T-cell (primary cell): Measurements from ENCODE around the gene NOS1. TPM values are rescaled to one million over a fixed set of nuclear protein-coding genes. Genes with fewer than 3 reads are reported as not detected.

Experiments used
- ATAC-seq, 4 experiments: fragments of 200-7000 bp in 3 of 4; fragments of 150-1000 bp in 1 of 4; cut with Tn5 transposase; replicated peaks in 1 of 4; 1 replicate in 3 of 4; 2 replicates in 1 of 4; pipeline ENCODE4 v1.10.0; 2021; ENCODE audit warnings: moderate library complexity in 3 of 4, mild to moderate bottlenecking in 2 of 4, moderate number of reproducible peaks in 1 of 4
- CTCF ChIA-PET, 2 donors: fragments of 300-600 bp; sonication (Branson Sonifier 250); formaldehyde crosslinking; loops; one replicate each; lab custom pipeline; 2022; ENCODE audit warnings: antibody characterized with exemption in 2 of 2; lab: Charles Lee
- POLR2A ChIA-PET, 2 donors: fragments of 300-600 bp; sonication (Branson Sonifier 250); formaldehyde crosslinking; loops; one replicate each; lab custom pipeline; 2022; ENCODE audit warnings: antibody characterized with exemption in 2 of 2; lab: Charles Lee
- DNase-seq, 35 experiments: peaks; one replicate each; pipeline versions ENCODE4 v3.0.0 to v3.0.0-alpha.2; 2013 to 2023
- H3K27ac ChIP-seq: one replicate; pipeline ENCODE4 v1.5.1; 2013; ENCODE audit warnings: low read length
- H3K27me3 ChIP-seq, 2 experiments: replicated peaks in 1 of 2; 1 replicate in 1 of 2; 2 replicates in 1 of 2; pipeline versions ENCODE4 v1.6.1 to v1.7.0; 2013; ENCODE audit warnings: low read length in 1 of 2, mixed read lengths in 1 of 2; ENCODE audit not compliant: control insufficient read depth in 2 of 2, insufficient read depth in 2 of 2; ENCODE audit errors: extremely low read depth in 1 of 2
- H3K36me3 ChIP-seq, 2 donors: 1 replicate in 1 of 2; 2 replicates in 1 of 2; pipeline versions ENCODE4 v1.6.1 to v1.7.0; 2013; ENCODE audit warnings: low read length in 1 of 2; ENCODE audit not compliant: control insufficient read depth in 2 of 2, insufficient read depth in 1 of 2; ENCODE audit errors: extremely low read depth in 1 of 2
- H3K4me1 ChIP-seq, 2 experiments: 1 replicate in 1 of 2; 2 replicates in 1 of 2; pipeline versions ENCODE4 v1.6.1 to v1.7.0; 2013; ENCODE audit warnings: low read length in 2 of 2, mixed read lengths in 1 of 2; ENCODE audit not compliant: insufficient read depth in 2 of 2, control insufficient read depth in 1 of 2; ENCODE audit errors: extremely low read depth in 1 of 2
- H3K4me3 ChIP-seq, 2 donors: 1 replicate in 1 of 2; 2 replicates in 1 of 2; pipeline versions ENCODE4 v1.5.1 to v1.7.0; 2013; ENCODE audit warnings: mild to moderate bottlenecking in 2 of 2, low read length in 1 of 2, moderate library complexity in 1 of 2; ENCODE audit not compliant: control insufficient read depth in 1 of 2; ENCODE audit errors: extremely low read depth in 1 of 2
- H3K9me3 ChIP-seq: 2 replicates; pipeline ENCODE4 v1.7.0; 2013
- H3K27ac Mint-ChIP-seq, 2 donors: one replicate each; pipeline ENCODE4 v1.8.0; 2020 to 2021; ENCODE audit warnings: mild to moderate bottlenecking in 2 of 2, mixed read lengths in 2 of 2
- H3K27me3 Mint-ChIP-seq, 2 donors: one replicate each; pipeline ENCODE4 v1.8.0; 2021 to 2022; ENCODE audit warnings: mixed read lengths in 2 of 2
- H3K36me3 Mint-ChIP-seq: one replicate; pipeline ENCODE4 v1.8.0; 2021; ENCODE audit warnings: mixed read lengths
- H3K4me1 Mint-ChIP-seq, 3 donors: one replicate each; pipeline ENCODE4 v1.8.0; 2020 to 2022; ENCODE audit warnings: mixed read lengths in 3 of 3, mild to moderate bottlenecking in 1 of 3
- H3K4me3 Mint-ChIP-seq, 3 donors: one replicate each; pipeline ENCODE4 v1.8.0; 2020 to 2022; ENCODE audit warnings: mild to moderate bottlenecking in 3 of 3, mixed read lengths in 3 of 3, moderate library complexity in 3 of 3
- H3K9me3 Mint-ChIP-seq, 3 donors: one replicate each; pipeline ENCODE4 v1.8.0; 2020 to 2022; ENCODE audit warnings: mixed read lengths in 3 of 3
- WGBS: methylation state at CpG from one replicate; pipeline ENCODE4 v1.1.5; 2013; ENCODE audit warnings: missing lambda C conversion rate; ENCODE audit not compliant: insufficient coverage; 5-methylcytosine and 5-hydroxymethylcytosine counted together
- total RNA-seq, 35 experiments: library from RNA in 6 of 35; stranded (reverse) in 6 of 35; fragments of 120-200 nt in 1 of 35; gene quantifications; one replicate each; pipeline versions ENCODE4 v1.2.1 to v1.2.4 and lab custom pipeline; 2013 to 2026

Gene NOS1
- total RNA-seq, 5 donors from 2014 or later (not counting 1 experiment from before 2014, with no cell fraction given), result 0.03 TPM; not detected in 4

DNA sequence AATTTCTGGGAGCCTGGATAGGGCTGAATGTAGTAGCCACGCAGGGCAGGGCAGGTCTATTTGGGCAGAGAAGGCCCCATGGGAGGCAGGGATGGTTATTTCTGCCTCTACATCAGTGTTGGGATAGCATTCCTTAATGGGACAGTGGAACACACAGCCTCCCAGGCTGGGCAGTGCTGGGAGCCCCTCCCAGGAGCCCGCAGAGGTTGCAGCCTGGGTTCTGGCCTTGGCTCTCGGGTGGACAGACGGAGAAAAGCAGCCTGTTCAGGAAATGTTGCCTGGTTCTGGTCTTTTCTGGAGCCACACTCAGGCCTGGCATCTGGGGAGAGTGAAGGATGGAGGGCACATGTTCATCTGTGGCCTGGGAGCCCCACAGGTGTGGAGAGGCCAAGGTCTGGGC, 479 bp upstream of the NOS1 start:
- no peak overlapping the region for H3K27ac Mint-ChIP-seq
- no peak overlapping the region for H3K4me3 Mint-ChIP-seq
- peaks cover 46 to 74% of the 10 kb centered on the region in 2 donors for H3K27me3 Mint-ChIP-seq

GRCh38 chr12:117360551-117361346, 677 bp downstream of the NOS1 start:
- peaks cover 43 to 73% of the 10 kb centered on the region in 2 donors for H3K27me3 Mint-ChIP-seq
- no peaks in the 10 kb centered on the region for H3K36me3 ChIP-seq
- no peak overlapping the region for H3K4me3 Mint-ChIP-seq
- CTCF ChIA-PET, result no interaction called here
- H3K27ac Mint-ChIP-seq, result no peak overlapping the region
- no peak overlapping the region for H3K4me3 ChIP-seq
- H3K9me3 ChIP-seq, result no peaks in the 10 kb centered on the region
- peaks cover 7 to 68% of the 10 kb centered on the region in 2 experiments for H3K27me3 ChIP-seq
- H3K27ac ChIP-seq, result no peak overlapping the region
- DNase-seq (no peak), ATAC-seq (no peak)
- H3K4me1 ChIP-seq, result no peaks in the 10 kb centered on the region
- no peaks in the 10 kb centered on the region for H3K36me3 Mint-ChIP-seq
- H3K4me1 Mint-ChIP-seq, result no peaks in the 10 kb centered on the region
- POLR2A ChIA-PET, result no interaction called here
- peaks cover 0 to 7% (median 0%) of the 10 kb centered on the region in 3 donors for H3K9me3 Mint-ChIP-seq
- 8% methylated on average over 74 of the region's 91 CpGs for WGBS

More for the DNA sequence above, 479 bp upstream of the NOS1 start:
- ATAC-seq, result no peak
- no peaks in the 10 kb centered on the region for H3K9me3 ChIP-seq
- H3K36me3 ChIP-seq, result no peaks in the 10 kb centered on the region
- no peaks in the 10 kb centered on the region for H3K4me1 Mint-ChIP-seq
- ChIA-PET POLR2A (no interaction called here), CTCF (no interaction called here)
- no peaks in the 10 kb centered on the region for H3K36me3 Mint-ChIP-seq
- WGBS, result 61% methylated on average over 3 of the region's 4 CpGs
- H3K27ac ChIP-seq, result no peak overlapping the region
- DNase-seq, result no peak
- H3K4me1 ChIP-seq, result no peaks in the 10 kb centered on the region
- peaks cover 7 to 71% of the 10 kb centered on the region in 2 experiments for H3K27me3 ChIP-seq
- H3K9me3 Mint-ChIP-seq, result peaks cover 0 to 7% (median 0%) of the 10 kb centered on the region in 3 donors
- no peak overlapping the region for H3K4me3 ChIP-seq

- ChIA-PET POLR2A (no interaction called here), CTCF (no interaction called here)
- no peak for ATAC-seq
- Histone ChIP-seq H3K9me3 (no peaks in the 10 kb centered on the region), H3K27ac (no peak overlapping the region), H3K4me3 (no peak overlapping the region), H3K4me1 (no peaks in the 10 kb centered on the region), H3K27me3 (peaks cover 7 to 66% of the 10 kb centered on the region in 2 experiments), H3K36me3 (no peaks in the 10 kb centered on the region)
- Mint-ChIP-seq H3K4me3 (no peak overlapping the region), H3K4me1 (no peaks in the 10 kb centered on the region), H3K27ac (no peak overlapping the region), H3K27me3 (peaks cover 41 to 68% of the 10 kb centered on the region in 2 donors), H3K36me3 (no peaks in the 10 kb centered on the region), H3K9me3 (peaks cover 0 to 7% (median 0%) of the 10 kb centered on the region in 3 donors)
- 8% methylated on average over 23 of the region's 23 CpGs for WGBS
- no peak for DNase-seq
Measured at GRCh38 chr12:117360222-117360550, 1.2 kb downstream of the NOS1 start.

DNA sequence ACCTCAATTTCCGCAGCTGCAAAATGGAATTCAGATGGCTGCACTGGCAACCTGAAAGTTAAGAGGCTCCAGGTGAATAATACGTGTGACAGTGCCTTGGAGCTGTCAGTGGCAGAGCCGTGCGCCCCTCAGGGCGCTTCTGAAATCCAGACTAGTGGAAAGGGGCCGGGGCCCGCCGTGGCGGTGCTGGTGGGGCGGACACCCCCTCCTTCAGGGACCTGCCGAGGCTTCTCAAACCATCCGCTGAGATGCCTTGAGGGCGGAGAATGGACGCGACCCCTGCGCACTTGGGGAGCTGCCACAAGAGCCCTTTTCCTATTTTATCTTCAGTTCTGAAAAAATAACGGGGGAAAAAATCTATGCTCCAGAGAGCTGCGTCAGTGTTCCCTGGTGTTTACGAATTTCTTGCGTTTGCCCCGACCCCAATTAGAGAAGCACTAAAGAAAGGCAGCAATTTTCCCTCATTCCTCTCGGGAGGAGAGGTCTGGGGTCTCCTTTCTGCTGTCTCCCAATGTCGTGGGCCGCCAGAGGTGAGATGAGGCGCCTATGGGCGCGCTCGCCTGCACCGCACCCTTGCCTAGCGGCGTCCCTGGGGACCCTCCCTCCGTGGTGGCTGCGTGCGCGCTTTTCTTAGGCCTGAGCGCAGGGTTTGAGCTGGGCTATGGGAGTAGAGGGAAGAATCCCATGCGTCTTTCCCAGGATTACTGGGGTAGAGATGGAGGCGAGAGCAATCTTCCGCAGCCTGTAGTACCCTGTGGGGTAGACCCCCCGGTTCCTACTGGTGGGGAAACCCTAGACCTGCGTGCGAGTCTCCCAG, 2.2 kb downstream of the NOS1 start:
- no peaks in the 10 kb centered on the region for H3K4me1 Mint-ChIP-seq
- peaks cover 0 to 7% (median 0%) of the 10 kb centered on the region in 3 donors for H3K9me3 Mint-ChIP-seq
- no peaks in the 10 kb centered on the region for H3K36me3 Mint-ChIP-seq
- no peak for DNase-seq
- ChIA-PET POLR2A (no interaction called here), CTCF (no interaction called here)
- Histone ChIP-seq H3K27me3 (peaks cover 7 to 57% of the 10 kb centered on the region in 2 experiments), H3K9me3 (no peaks in the 10 kb centered on the region), H3K27ac (no peak overlapping the region), H3K4me3 (no peak overlapping the region), H3K4me1 (no peaks in the 10 kb centered on the region), H3K36me3 (no peaks in the 10 kb centered on the region)
- H3K27me3 Mint-ChIP-seq, result peaks cover 38 to 62% of the 10 kb centered on the region in 2 donors
- no peak for ATAC-seq
- no peak overlapping the region for H3K27ac Mint-ChIP-seq
- no peak overlapping the region for H3K4me3 Mint-ChIP-seq
- WGBS, result 19% methylated on average over 18 of the region's 42 CpGs

DNA sequence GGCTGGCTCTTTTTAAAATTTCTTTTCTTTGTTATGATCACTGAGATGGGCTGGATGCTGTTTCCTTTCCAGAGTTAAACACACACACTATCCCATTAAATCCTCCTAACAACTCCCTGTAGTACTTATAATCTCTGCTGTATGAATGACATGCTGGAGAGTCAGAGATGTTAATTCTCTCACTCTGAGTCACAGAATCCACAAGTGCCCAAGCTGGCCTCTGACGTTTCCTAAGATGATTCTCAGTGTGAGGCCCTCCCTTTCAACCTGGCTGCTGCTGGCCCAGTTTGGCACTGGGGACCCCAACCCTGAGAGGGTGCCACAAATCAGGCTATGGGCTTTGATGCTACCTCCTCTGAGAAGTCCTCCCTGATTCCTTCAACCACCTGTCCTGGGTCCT, 5.4 kb downstream of the NOS1 start:
- H3K36me3 Mint-ChIP-seq, result no peaks in the 10 kb centered on the region
- peaks cover 18 to 36% of the 10 kb centered on the region in 2 donors for H3K27me3 Mint-ChIP-seq
- Histone ChIP-seq H3K4me1 (no peaks in the 10 kb centered on the region), H3K27ac (no peak overlapping the region), H3K27me3 (peaks cover 7 to 36% of the 10 kb centered on the region in 2 experiments), H3K36me3 (no peaks in the 10 kb centered on the region), H3K9me3 (no peaks in the 10 kb centered on the region), H3K4me3 (no peak overlapping the region)
- H3K9me3 Mint-ChIP-seq, result no peaks in the 10 kb centered on the region
- WGBS, result 0% methylated on average over 1 of the region's 1 CpG
- CTCF ChIA-PET, result no interaction called here
- H3K4me1 Mint-ChIP-seq, result no peaks in the 10 kb centered on the region
- ATAC-seq, result no peak
- H3K27ac Mint-ChIP-seq, result no peak overlapping the region
- DNase-seq, result no peak
- H3K4me3 Mint-ChIP-seq, result no peak overlapping the region
- POLR2A ChIA-PET, result no interaction called here

GRCh38 chr12:117352883-117353282, 8.5 kb downstream of the NOS1 start:
- H3K4me1 ChIP-seq, result no peaks in the 10 kb centered on the region
- ATAC-seq, result no peak
- no peaks in the 10 kb centered on the region for H3K36me3 ChIP-seq
- H3K36me3 Mint-ChIP-seq, result no peaks in the 10 kb centered on the region
- DNase-seq, result no peak
- H3K4me3 Mint-ChIP-seq, result no peak overlapping the region
- H3K4me1 Mint-ChIP-seq, result no peaks in the 10 kb centered on the region
- H3K27ac Mint-ChIP-seq, result no peak overlapping the region
- no peak overlapping the region for H3K27ac ChIP-seq
- POLR2A ChIA-PET, result no interaction called here
- no peaks in the 10 kb centered on the region for H3K9me3 Mint-ChIP-seq
- H3K27me3 Mint-ChIP-seq, result peaks cover 7 to 13% of the 10 kb centered on the region in 2 donors
- peaks cover 0 to 10% of the 10 kb centered on the region in 2 experiments for H3K27me3 ChIP-seq
- H3K4me3 ChIP-seq, result no peak overlapping the region
- CTCF ChIA-PET, result no interaction called here
- no peaks in the 10 kb centered on the region for H3K9me3 ChIP-seq
